H1 (cell line): ENCODE measurements around the gene WFDC10A. TPM values are rescaled to one million over a fixed set of nuclear protein-coding genes. Genes with fewer than 3 reads are reported as not detected.

Experiments
- CHD7 ChIP-seq: fragments of 300-600 bp; sonication (generic); IDR thresholded peaks from 2 replicates; pipeline ENCODE4 v1.7.1; 2012; ENCODE audit warnings: low read length, moderate library complexity, mild to moderate bottlenecking, inconsistent platforms; ENCODE audit not compliant: insufficient replicate concordance
- polyA plus RNA-seq, 7 experiments: library from polyadenylated mRNA; depleted of rRNA in 3 of 7; stranded (reverse) in 5 of 7; unstranded in 2 of 7; fragments of >200 nt in 5 of 7; fragments of 200-250 nt in 2 of 7; gene quantifications; 1 replicate in 5 of 7; 2 replicates in 1 of 7; 4 replicates in 1 of 7; pipeline versions ENCODE4 v1.2.1 to v1.2.3, GENCODE V29; 2011 to 2013; ENCODE audit warnings: missing spikeins in 2 of 7, mixed read lengths in 2 of 7
- total RNA-seq: library from RNA; stranded (reverse); fragmentation: NEBNext Ultra II Directional; extraction: Animal tissue kit (Norgen Biotek cat#: 25700); gene quantifications from 2 replicates; pipeline ENCODE4 v1.2.1, GENCODE V29; 2021

WFDC10A gene
- total and polyA plus RNA-seq, 2 of the 8 experiments (the other 6 are each of a cell fraction or from before 2014, with no cell fraction given) = not detected

- no peak for TF ChIP-seq CHD7
These were observed 7.9 kb upstream of the WFDC10A start (continued) for GRCh38 chr20:45621593-45621992.
